SU-DHL-6 (cell line): ENCODE results near the gene PTPRN2.

ENCODE experiments used
- EZH2phosphoT487 ChIP-seq: fragments of 200-600 bp; sonication (generic), shearing (Covaris generic); conservative IDR thresholded peaks from 2 replicates; pipeline ENCODE4 v1.6.1; 2018; ENCODE audit warnings: mild to moderate bottlenecking, antibody characterized with exemption, low read length, moderate library complexity, mixed read lengths
- TF ChIP-seq, protein P1 (sequence below): fragments of 200-600 bp; sonication (generic); IDR thresholded peaks from one replicate; pipeline ENCODE4 v1.5.1; 2017; ENCODE audit warnings: antibody characterized with exemption, mild to moderate bottlenecking, low read length, moderate library complexity; ENCODE audit not compliant: insufficient read depth, poor library complexity, severe bottlenecking

DNA sequence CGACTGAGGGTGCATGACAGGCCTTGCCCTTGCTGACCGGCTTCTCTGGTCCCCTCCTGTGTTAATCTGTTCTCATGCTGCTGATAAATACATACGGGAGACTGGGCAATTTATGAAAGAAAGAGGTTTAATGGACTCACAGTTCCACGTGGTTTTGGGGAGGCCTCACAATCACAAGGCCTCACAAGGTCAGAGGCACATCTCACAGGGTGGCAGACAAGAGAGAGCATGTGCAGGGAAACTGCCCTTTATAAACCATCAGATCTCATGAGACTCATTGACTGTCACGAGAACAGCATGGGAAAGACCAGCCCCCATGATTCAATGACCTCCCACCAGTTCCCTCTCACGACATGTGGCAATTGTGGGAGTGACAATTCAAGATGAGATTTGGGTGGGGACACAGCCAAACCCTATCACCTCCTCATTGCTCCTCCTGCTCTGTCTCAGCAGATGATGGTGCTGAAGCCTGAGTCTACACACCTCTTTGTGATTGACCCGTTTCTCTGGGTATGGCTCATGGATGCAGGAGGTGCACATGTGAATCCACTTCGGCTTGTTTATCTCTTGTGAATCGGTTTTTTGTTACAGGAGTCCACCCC lies 703.1 kb downstream of the PTPRN2 start:
- TF ChIP-seq, protein P1, sequence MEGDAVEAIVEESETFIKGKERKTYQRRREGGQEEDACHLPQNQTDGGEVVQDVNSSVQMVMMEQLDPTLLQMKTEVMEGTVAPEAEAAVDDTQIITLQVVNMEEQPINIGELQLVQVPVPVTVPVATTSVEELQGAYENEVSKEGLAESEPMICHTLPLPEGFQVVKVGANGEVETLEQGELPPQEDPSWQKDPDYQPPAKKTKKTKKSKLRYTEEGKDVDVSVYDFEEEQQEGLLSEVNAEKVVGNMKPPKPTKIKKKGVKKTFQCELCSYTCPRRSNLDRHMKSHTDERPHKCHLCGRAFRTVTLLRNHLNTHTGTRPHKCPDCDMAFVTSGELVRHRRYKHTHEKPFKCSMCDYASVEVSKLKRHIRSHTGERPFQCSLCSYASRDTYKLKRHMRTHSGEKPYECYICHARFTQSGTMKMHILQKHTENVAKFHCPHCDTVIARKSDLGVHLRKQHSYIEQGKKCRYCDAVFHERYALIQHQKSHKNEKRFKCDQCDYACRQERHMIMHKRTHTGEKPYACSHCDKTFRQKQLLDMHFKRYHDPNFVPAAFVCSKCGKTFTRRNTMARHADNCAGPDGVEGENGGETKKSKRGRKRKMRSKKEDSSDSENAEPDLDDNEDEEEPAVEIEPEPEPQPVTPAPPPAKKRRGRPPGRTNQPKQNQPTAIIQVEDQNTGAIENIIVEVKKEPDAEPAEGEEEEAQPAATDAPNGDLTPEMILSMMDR, result no peak
- no peak for TF ChIP-seq EZH2phosphoT487
